HT-29 (cell line): ENCODE results near the gene HPD. TPM values are rescaled to one million over a fixed set of nuclear protein-coding genes. Genes with fewer than 3 reads are reported as not detected.
A peak's percentile ranks its signal among the peaks of the same experiment; 100 is the strongest.
"Not testable (repeated sequence)": the region's sequence is repeated elsewhere in the genome, so short reads cannot be mapped to it uniquely, and the experiment has no call there.

Experiments used
- DNase-seq: peaks from one replicate; pipeline ENCODE4 v3.0.0-alpha.2; 2015; ENCODE audit warnings: low spot score
- total RNA-seq: library from RNA; depleted of rRNA; stranded (reverse); fragments of >200 nt; shearing (Covaris generic); gene quantifications from 2 replicates; pipeline ENCODE4 v1.2.3, GENCODE V29; 2014; rRNA removed

HPD gene
- not detected in 2 replicates for total RNA-seq

GRCh38 chr12:121858662-121859572 is at the start of gene HPD:
Gene HPD (minus strand): TSS chr12:121858859. CDS start chr12:121858823, 36 bp downstream.
- DNase-seq: no peak

- DNase-seq: no peak
These were observed 47.1 kb upstream of the HPD start for GRCh38 chr12:121905746-121906145.

GRCh38 chr12:121903202-121903601 is 44.5 kb upstream of the HPD start:
- no peak for DNase-seq

GRCh38 chr12:121899590-121899989 is 40.9 kb upstream of the HPD start:
- no peak for DNase-seq

GRCh38 chr12:121898287-121898686 is 39.6 kb upstream of the HPD start:
- DNase-seq: no peak

- peak; percentile 43 for DNase-seq
These were observed 36.0 kb upstream of the HPD start for GRCh38 chr12:121894633-121895032.

GRCh38 chr12:121893961-121894460 is 35.4 kb upstream of the HPD start:
- DNase-seq: peak; percentile 58

- no peak for DNase-seq
These were observed 34.3 kb upstream of the HPD start for GRCh38 chr12:121892673-121893561.

- DNase-seq: not testable (repeated sequence)
These were observed 31.0 kb upstream of the HPD start for GRCh38 chr12:121889661-121890060.

GRCh38 chr12:121889274-121889624 is 30.6 kb upstream of the HPD start:
- no peak for DNase-seq

- DNase-seq: peak; percentile 98
These were observed 30.0 kb upstream of the HPD start, which contains the start of gene PSMD9 for GRCh38 chr12:121888478-121889273. Gene PSMD9 (plus strand): TSS chr12:121888790. CDS start chr12:121888857, 67 bp downstream.

GRCh38 chr12:121888083-121888477 is 29.4 kb upstream of the HPD start:
- no peak for DNase-seq

GRCh38 chr12:121885129-121885528 is 26.5 kb upstream of the HPD start:
- DNase-seq: not testable (repeated sequence)

- DNase-seq: peak; percentile 23
These were observed 24.6 kb upstream of the HPD start for GRCh38 chr12:121883315-121883660.

GRCh38 chr12:121876080-121876447 is 17.4 kb upstream of the HPD start:
- not testable (repeated sequence) for DNase-seq

GRCh38 chr12:121875582-121875981 is 16.9 kb upstream of the HPD start:
- no peak for DNase-seq

- no peak for DNase-seq
These were observed 15.4 kb upstream of the HPD start for GRCh38 chr12:121874071-121874470.

- DNase-seq: no peak
These were observed 14.5 kb upstream of the HPD start for GRCh38 chr12:121873216-121873569.

GRCh38 chr12:121872546-121873215 is 14.0 kb upstream of the HPD start:
- DNase-seq: peak; percentile 19

- no peak for DNase-seq
These were observed 12.8 kb upstream of the HPD start for GRCh38 chr12:121871467-121871866.

- DNase-seq: not testable (repeated sequence)
These were observed 10.6 kb upstream of the HPD start for GRCh38 chr12:121869229-121869628.
